ENCODE data around the gene RHD.
"Not testable (repeated sequence)": the region's sequence is repeated elsewhere in the genome, so short reads cannot be mapped to it uniquely, and the experiment has no call there.

The RHD gene

GRCh38 chr1:25259813-25260212 lies 12.5 kb upstream of the RHD start:
- DNase-seq, result not testable (repeated sequence)

GRCh38 chr1:25260336-25260735 lies 12.0 kb upstream of the RHD start:
- not testable (repeated sequence) for DNase-seq

DNA sequence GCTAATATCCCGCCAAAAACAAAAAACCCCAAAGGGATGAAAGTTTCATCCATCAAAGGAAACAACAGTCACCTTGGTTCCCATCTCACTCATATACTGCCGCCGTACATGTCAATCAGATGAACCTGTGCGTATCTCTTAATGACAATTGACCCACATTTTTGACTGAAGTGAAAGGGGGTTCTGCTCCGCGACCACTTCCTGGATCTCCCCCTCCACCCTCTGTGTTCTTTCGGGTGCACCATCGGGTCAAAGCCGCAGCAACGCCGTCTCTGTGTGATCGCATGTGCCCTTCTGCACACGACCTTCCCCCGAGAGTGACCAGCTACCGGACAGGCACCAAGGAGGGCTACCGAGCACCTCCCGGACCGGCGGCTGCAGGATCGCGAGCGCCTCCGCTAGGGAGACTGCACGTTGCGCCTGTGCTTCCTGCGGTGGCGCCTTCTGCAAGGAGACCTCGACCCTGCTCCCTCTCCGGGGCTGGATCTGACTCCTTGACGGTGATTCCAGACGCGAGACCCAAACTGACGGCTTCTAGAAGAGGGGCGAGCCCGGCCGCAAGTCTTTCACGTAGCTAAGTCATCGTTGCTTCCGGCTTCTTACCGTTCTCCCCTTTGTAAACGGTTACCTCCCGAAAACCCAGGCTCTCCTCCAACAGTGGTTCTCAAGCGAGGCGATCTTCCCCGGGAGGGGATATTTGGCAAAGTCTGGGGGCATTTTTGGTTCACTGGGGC lies 5.6 kb upstream of the RHD start:
- DNase-seq, result not testable (repeated sequence)

DNA sequence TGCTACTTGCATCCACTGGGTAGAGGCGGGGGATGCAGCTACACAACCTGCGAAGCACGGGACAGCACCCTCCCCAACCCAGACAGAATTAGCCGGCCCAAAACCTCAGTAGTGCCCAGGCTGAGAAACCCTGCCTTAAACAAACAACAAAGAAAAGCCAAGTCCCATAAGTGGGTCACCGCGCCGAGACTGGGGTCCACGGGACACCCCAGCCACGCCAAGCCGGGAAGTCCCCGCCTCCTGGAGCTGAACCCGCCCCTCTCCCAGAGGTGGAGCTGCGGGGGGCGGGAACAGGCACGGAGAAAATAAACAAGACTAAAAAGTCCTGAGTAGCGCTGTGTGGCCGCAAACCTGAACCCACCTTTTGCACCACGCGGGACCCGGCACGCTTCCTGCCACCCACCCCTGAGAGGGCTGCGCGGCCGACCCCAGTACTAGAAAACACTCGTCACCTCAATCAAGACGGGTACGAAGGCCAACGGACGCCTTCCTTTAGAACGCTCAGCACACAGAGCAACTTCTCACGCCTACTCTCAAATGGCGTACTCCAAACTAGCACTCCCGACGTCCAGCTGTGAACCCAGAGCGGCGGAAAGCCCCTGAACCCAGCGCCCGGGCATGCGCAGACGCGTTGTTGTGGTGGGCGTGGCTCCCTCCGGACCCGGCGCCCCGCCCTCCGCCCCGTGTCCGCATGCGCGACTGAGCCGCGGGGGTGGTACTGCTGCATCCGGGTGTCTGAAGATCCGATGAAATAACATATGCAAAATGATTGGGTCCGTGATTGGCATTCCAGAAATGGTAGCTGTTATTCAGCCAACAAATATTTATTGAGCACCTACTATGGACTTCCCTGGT lies 4.8 kb upstream of the RHD start:
- peak; percentile 82 for DNase-seq

GRCh38 chr1:25268143-25268760 lies 4.1 kb upstream of the RHD start:
- DNase-seq, result not testable (repeated sequence)

- peak; percentile 24 for DNase-seq
These were observed 3.3 kb downstream of the RHD start for GRCh38 chr1:25275648-25276047.

- DNase-seq, result not testable (repeated sequence)
These were observed 5.0 kb downstream of the RHD start for GRCh38 chr1:25277295-25277694.

GRCh38 chr1:25278358-25278757 lies 6.0 kb downstream of the RHD start:
- DNase-seq, result not testable (repeated sequence)

DNA sequence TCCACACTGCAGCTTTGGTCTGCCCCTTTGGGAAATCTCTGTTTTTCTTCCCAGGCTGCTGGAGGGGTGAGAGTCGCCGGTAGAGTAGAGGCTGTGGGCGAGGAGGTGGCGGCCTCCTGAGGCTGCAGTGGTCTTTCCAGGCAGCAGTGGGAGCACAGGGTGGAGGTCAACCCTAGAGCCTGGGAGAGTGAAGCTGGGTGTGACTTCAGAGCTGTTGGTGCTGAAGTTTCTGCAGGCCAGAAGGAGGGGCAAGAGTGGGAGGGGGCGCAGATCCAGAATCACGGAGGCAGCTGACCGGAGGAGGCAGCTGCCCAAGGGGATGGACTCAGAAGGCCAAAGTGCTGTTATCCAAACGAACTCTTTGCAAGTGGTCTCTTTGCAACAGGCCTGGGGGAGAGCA lies 6.5 kb downstream of the RHD start:
- DNase-seq, result not testable (repeated sequence)

DNA sequence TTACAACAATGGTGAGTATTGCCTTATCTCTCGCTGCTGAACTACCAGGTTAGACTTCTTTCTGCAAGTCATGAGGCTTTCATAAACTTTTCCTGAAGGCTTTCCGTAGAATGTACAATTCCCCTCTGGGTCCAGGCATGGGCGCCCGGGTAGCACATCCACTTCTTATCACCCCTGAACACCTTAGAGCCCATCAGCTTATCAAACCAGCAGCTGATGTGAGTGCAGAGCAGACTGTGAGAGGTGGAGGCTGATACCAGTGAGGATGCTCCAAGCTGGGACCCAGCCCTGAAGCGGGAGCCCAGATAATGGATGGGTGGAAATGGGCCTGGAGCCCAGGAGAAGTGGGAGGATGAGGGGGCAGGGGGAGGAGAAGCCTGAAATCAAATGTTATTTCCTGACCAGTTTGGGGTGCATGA lies 7.4 kb downstream of the RHD start:
- DNase-seq, result not testable (repeated sequence)

- not testable (repeated sequence) for DNase-seq
These were observed 13.6 kb downstream of the RHD start for GRCh38 chr1:25285862-25286261.

- not testable (repeated sequence) for DNase-seq
These were observed 14.9 kb downstream of the RHD start for GRCh38 chr1:25287164-25287563.

GRCh38 chr1:25288573-25289101 lies 16.3 kb downstream of the RHD start:
- DNase-seq, result not testable (repeated sequence)

- DNase-seq, result not testable (repeated sequence)
These were observed 17.7 kb downstream of the RHD start for GRCh38 chr1:25290043-25290442.

DNA sequence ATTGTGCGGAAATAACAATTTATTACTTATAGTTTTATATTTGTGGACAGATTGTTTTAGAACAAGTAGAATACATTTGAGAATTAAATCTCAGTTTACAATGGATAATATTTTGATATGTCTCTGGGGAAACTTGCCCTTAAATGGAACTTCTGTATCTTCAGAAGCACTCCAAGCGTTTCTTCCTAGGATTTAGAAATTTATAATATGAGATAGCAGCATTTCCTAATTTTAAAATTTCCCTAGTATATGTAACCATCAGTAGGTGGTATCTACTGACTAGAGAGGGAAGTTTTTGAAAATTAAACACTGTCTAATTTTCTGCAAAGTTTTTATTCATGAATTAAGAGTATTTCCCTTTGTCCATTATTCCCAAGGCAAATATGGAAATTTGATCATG lies 21.1 kb downstream of the RHD start:
- not testable (repeated sequence) for DNase-seq

DNA sequence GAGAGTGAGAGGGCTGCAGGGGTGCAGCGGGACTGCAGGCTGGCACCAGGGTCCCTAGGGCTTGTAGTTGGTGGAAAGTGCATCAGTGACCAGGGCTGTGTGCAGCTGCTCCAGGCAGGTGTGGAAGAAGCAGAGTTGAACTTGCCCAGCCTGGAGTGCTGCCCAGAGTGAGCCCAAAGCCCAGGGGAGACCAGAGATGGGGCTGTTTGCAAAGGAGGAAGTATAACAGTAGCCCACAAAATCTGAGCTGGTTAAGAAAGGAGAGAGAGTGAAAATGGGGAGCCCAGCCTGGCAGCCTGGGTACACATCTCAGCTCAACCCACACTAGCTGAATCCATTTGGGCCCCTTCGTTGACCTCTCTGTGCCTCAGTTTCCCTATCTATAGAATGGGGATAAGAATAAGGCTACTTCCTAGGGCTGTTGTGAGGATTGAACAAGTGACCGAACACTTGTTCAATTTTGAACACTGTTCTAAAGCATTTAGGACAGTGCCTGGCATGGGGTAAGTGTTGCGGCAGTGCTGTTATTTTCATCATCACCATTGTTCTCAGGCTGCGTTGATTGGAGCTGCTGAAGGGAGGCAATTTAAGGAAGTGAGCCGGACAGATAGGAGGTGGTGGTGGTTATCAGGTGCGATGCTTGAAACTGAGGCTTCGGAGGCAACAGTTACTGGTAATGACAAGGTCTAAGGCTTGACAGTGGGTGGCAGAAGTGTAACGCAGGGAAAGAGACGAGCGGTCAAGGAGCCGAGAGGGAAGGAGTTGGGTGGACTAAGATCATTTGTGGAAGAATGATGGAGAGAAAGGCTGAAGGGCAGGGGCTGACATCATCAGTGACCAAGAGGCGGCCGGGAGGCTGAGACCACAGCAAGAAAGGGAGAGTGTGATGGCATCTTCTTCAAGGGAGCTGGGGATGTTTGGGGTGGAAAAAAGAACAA lies 22.8 kb downstream of the RHD start:
- DNase-seq, result not testable (repeated sequence)

DNA sequence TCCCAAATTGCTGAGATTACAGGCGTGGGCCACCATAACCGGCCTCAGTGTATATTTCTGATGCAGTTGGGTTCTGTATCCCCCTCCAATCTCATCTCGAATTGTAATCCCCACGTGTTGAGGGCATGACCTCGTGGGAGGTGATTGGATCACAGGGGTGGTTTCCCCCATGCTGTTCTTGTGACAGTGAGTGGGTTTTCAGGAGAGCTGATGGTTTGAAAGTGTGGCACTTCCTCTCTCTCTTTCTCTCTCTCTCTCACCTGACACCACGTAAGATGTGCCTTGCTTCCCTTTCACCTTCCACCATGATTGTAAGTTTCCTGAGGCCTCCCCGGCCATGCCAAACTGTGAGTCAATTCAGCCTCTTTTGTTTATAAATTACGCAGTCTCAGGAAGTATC lies 24.2 kb downstream of the RHD start:
- not testable (repeated sequence) for DNase-seq

GRCh38 chr1:25300729-25301128 lies 28.4 kb downstream of the RHD start:
- not testable (repeated sequence) for DNase-seq

GRCh38 chr1:25302330-25302729 lies 30.0 kb downstream of the RHD start:
- DNase-seq, result not testable (repeated sequence)

DNA sequence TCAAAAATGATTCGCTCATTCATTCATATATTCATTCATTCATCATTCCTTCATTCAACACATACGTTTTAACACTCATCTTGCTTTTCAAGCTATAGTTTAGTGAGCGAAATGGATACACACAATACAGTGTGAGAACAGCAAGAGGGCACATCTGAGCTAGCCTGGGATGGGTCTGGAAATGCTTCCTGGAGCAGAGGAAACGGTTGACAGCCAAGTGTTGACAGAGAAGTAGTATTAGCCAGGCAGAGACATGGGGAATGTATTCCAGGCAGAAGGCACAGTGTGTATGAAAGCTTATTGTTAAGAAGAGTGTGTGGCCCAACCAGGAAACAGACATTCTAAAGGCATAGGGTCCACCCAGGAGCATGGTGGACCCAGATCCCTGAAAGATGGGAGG lies 32.6 kb downstream of the RHD start:
- not testable (repeated sequence) for DNase-seq

DNA sequence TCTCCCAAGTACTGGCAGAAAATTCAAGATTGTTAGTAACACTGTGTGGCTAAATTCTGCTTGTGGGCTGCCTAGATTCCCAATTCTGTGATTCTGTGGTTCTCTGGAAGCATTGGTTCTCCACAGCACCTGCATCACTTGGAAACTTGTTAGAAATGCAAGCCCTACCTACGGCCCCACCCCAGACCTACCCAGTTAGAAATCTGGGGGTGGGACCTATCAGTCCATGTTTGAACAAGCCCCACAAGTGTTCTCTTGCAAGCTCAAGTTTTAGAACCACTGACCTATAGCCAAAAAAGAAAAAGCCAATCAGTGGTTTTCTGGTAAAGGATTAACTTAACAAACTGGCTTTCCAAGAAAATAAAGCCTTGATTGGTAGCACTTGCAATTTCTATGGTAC lies 35.9 kb downstream of the RHD start:
- not testable (repeated sequence) for DNase-seq

- not testable (repeated sequence) for DNase-seq
These were observed 36.8 kb downstream of the RHD start for GRCh38 chr1:25309085-25309484.
